B cell (primary cell): Measurements from ENCODE around the gene AK4. TPM values are rescaled to one million over a fixed set of nuclear protein-coding genes. Genes with fewer than 3 reads are reported as not detected.

ENCODE experiments used
- ATAC-seq: fragments of 200-7000 bp; cut with Tn5 transposase; one replicate; pipeline ENCODE4 v1.10.0; 2021; ENCODE audit warnings: low read depth, mild to moderate bottlenecking, moderate number of reproducible peaks, moderate library complexity
- CTCF ChIA-PET: fragments of 350-600 bp; sonication (Branson Sonifier 250); formaldehyde crosslinking; loops from one replicate; lab custom pipeline; 2021; ENCODE audit warnings: antibody characterized with exemption, inconsistent platforms; lab: Charles Lee
- POLR2A ChIA-PET: fragments of 350-600 bp; sonication (Branson Sonifier 250); formaldehyde crosslinking; loops from one replicate; lab custom pipeline; 2021; ENCODE audit warnings: antibody characterized with exemption; lab: Charles Lee
- DNase-seq: peaks from one replicate; pipeline ENCODE4 v3.0.0; 2013
- H2AFZ ChIP-seq: 2 replicates; pipeline ENCODE4 v1.6.1; 2012; ENCODE audit warnings: mild to moderate bottlenecking, low read depth, low read length; ENCODE audit not compliant: insufficient read depth, poor library complexity, severe bottlenecking
- H3K27ac ChIP-seq, 2 donors: 1 replicate in 1 of 2; 2 replicates in 1 of 2; pipeline ENCODE4 v1.5.1; 2012 to 2013; ENCODE audit warnings: low read length in 2 of 2, mild to moderate bottlenecking in 2 of 2, moderate library complexity in 1 of 2
- H3K27me3 ChIP-seq, 4 experiments: fragments of 200-600 bp in 1 of 4; sonication (generic) in 1 of 4; replicated peaks in 1 of 4; 1 replicate in 2 of 4; 2 replicates in 2 of 4; pipeline versions ENCODE4 v1.6.1 to v1.7.0; 2013 to 2016; ENCODE audit warnings: low read length in 3 of 4, mild to moderate bottlenecking in 2 of 4, mixed read lengths in 1 of 4, moderate library complexity in 1 of 4; ENCODE audit not compliant: insufficient read depth in 4 of 4, control insufficient read depth in 3 of 4; ENCODE audit errors: control extremely low read depth in 1 of 4
- H3K36me3 ChIP-seq, 2 experiments: replicated peaks in 1 of 2; 1 replicate in 1 of 2; 2 replicates in 1 of 2; pipeline versions ENCODE4 v1.6.1 to v1.7.1; 2013; ENCODE audit warnings: low read length in 1 of 2; ENCODE audit not compliant: insufficient read depth in 2 of 2, control insufficient read depth in 1 of 2; ENCODE audit errors: control extremely low read depth in 1 of 2, extremely low read depth in 1 of 2
- H3K4me1 ChIP-seq, 2 donors: fragments of 200-600 bp in 1 of 2; sonication (generic) in 1 of 2; 1 replicate in 1 of 2; 2 replicates in 1 of 2; pipeline versions ENCODE4 v1.5.1 to v1.6.1; 2013 to 2017; ENCODE audit warnings: low read length in 2 of 2; ENCODE audit not compliant: control insufficient read depth in 2 of 2, insufficient read depth in 2 of 2
- H3K4me2 ChIP-seq: replicated peaks from 2 replicates; pipeline ENCODE3; 2012; ENCODE audit warnings: mild to moderate bottlenecking, low read depth, low read length; ENCODE audit not compliant: poor library complexity, severe bottlenecking
- H3K4me3 ChIP-seq, 5 experiments: fragments of 200-600 bp in 1 of 5; sonication (generic) in 1 of 5; 1 replicate in 3 of 5; 2 replicates in 2 of 5; pipeline versions ENCODE4 v1.5.1 to v1.7.0; 2011 to 2016; ENCODE audit warnings: low read length in 4 of 5, mild to moderate bottlenecking in 4 of 5, low read depth in 2 of 5, control low read depth in 1 of 5, moderate library complexity in 1 of 5; ENCODE audit not compliant: insufficient read depth in 1 of 5; ENCODE audit errors: control extremely low read depth in 1 of 5, extremely low read depth in 1 of 5
- H3K79me2 ChIP-seq: fragments of 200-600 bp; sonication (generic); one replicate; pipeline ENCODE4 v1.6.0; 2016; ENCODE audit warnings: low read length; ENCODE audit not compliant: control insufficient read depth, insufficient read depth
- H3K9ac ChIP-seq: fragments of 200-600 bp; sonication (generic); 2 replicates; pipeline ENCODE4 v1.6.1; 2017; ENCODE audit warnings: mild to moderate bottlenecking, low read length, moderate library complexity
- H3K9me3 ChIP-seq, 3 donors: one replicate each; pipeline versions ENCODE4 v1.6.1 to v1.7.1; 2013; ENCODE audit warnings: low read length in 2 of 3; ENCODE audit not compliant: control insufficient read depth in 2 of 3, insufficient read depth in 1 of 3; ENCODE audit errors: control extremely low read depth in 1 of 3
- H4K20me1 ChIP-seq: 2 replicates; pipeline ENCODE4 v1.6.0; 2012; ENCODE audit warnings: mild to moderate bottlenecking, low read length; ENCODE audit not compliant: insufficient read depth, control insufficient read depth, poor library complexity, severe bottlenecking
- H3K27ac Mint-ChIP-seq: one replicate; pipeline ENCODE4 v1.8.0; 2021; ENCODE audit warnings: mixed read lengths
- H3K27me3 Mint-ChIP-seq: one replicate; pipeline ENCODE4 v1.8.0; 2021; ENCODE audit warnings: mixed read lengths
- H3K4me1 Mint-ChIP-seq: one replicate; pipeline ENCODE4 v1.8.0; 2021; ENCODE audit warnings: mixed read lengths
- H3K4me3 Mint-ChIP-seq: one replicate; pipeline ENCODE4 v1.8.0; 2021; ENCODE audit warnings: mixed read lengths
- H3K9me3 Mint-ChIP-seq: one replicate; pipeline ENCODE4 v1.8.0; 2022; ENCODE audit warnings: mixed read lengths; ENCODE audit not compliant: insufficient read depth
- CTCF ChIP-seq: fragments of 200-600 bp; IDR thresholded peaks from one replicate; pipeline ENCODE4 v1.8.0; 2022; ENCODE audit warnings: antibody characterized with exemption, mild to moderate bottlenecking
- EZH2 ChIP-seq: IDR thresholded peaks from 2 replicates; pipeline ENCODE4 v1.6.1; 2012; ENCODE audit warnings: borderline replicate concordance, low read depth, mild to moderate bottlenecking, moderate library complexity, low read length; ENCODE audit not compliant: insufficient read depth, poor library complexity, severe bottlenecking
- WGBS: methylation state at CpG from one replicate; pipeline ENCODE4 v1.1.5; 2013; ENCODE audit warnings: missing lambda C conversion rate; ENCODE audit not compliant: insufficient coverage; 5-methylcytosine and 5-hydroxymethylcytosine counted together
- intact Hi-C: fragments of 100-400 bp; cut with micrococcal nuclease; formaldehyde crosslinking; loops from one replicate; pipeline ENCODE4 v1.10.0; 2022
- polyA plus RNA-seq: library from polyadenylated mRNA; depleted of rRNA; stranded (reverse); fragments of >200 nt; gene quantifications from 2 replicates; pipeline ENCODE4 v1.2.3, GENCODE V29; 2012
- total RNA-seq, 2 donors: library from RNA; stranded (reverse); fragments of 120-200 nt in 1 of 2; gene quantifications; 1 replicate in 1 of 2; 2 replicates in 1 of 2; pipeline versions ENCODE4 v1.2.3 to v1.2.4, GENCODE V29; 2013 to 2022

Gene AK4
- total and polyA plus RNA-seq, 2 donors (not counting 1 experiment from before 2014, with no cell fraction given) = 0.34 TPM; not detected in 1

GRCh38 chr1:65229754-65230339 lies 81.8 kb downstream of the AK4 start:
- intact Hi-C loops = no loop called here

More at GRCh38 chr1:65229754-65230339, 81.8 kb downstream of the AK4 start:
- H3K27me3 Mint-ChIP-seq = peaks cover 21% of the 10 kb centered on the region
- ChIA-PET POLR2A (no interaction called here), CTCF (no interaction called here)
- H3K4me3 ChIP-seq = no peak overlapping the region
- H4K20me1 ChIP-seq = no peaks in the 10 kb centered on the region
- H3K9me3 ChIP-seq = no peaks in the 10 kb centered on the region
- no peaks in the 10 kb centered on the region for H3K4me1 Mint-ChIP-seq
- 81% methylated on average over 3 of the region's 5 CpGs for WGBS
- no peaks in the 10 kb centered on the region for H3K9me3 Mint-ChIP-seq
- H3K27me3 ChIP-seq = no peaks in the 10 kb centered on the region
- H3K4me1 ChIP-seq = no peaks in the 10 kb centered on the region
- no peak for DNase-seq
- no peak overlapping the region for H3K4me2 ChIP-seq
- no peak overlapping the region for H3K9ac ChIP-seq
- no peaks in the 10 kb centered on the region for H3K36me3 ChIP-seq
- TF ChIP-seq EZH2 = no peak
- TF ChIP-seq CTCF = no peak
- no peaks in the 10 kb centered on the region for H3K79me2 ChIP-seq
- H3K4me3 Mint-ChIP-seq = no peak overlapping the region
- no peak overlapping the region for H3K27ac Mint-ChIP-seq
- ATAC-seq = no peak
- H3K27ac ChIP-seq = no peak overlapping the region
- H2AFZ ChIP-seq = no peak overlapping the region
